HPDE6-E6E7 (cell line): ENCODE measurements around the gene LDAH.
A peak's percentile ranks its signal among the peaks of the same experiment; 100 is the strongest.
"Not testable (repeated sequence)": the region's sequence is repeated elsewhere in the genome, so short reads cannot be mapped to it uniquely, and the experiment has no call there.

Experiments used
- DNase-seq: peaks from one replicate; pipeline ENCODE4 v3.0.0; 2011; ENCODE audit warnings: missing footprints; ENCODE audit errors: extremely low spot score

The LDAH gene

GRCh38 chr2:20822535-20823490 is at the start of gene LDAH:
LDAH (minus strand) TSS chr2:20823101; CDS start chr2:20801463, 21,638 bp downstream.
- peak; percentile 71 for DNase-seq

- DNase-seq, result no peak
Observed at GRCh38 chr2:20868377-20868776, 45.5 kb upstream of the LDAH start.

GRCh38 chr2:20862850-20863249 is 39.9 kb upstream of the LDAH start:
- DNase-seq, result no peak

- DNase-seq, result no peak
Observed at GRCh38 chr2:20855456-20855855, 32.6 kb upstream of the LDAH start.

GRCh38 chr2:20852670-20853069 is 29.8 kb upstream of the LDAH start:
- DNase-seq, result no peak

GRCh38 chr2:20852139-20852538 is 29.2 kb upstream of the LDAH start:
- DNase-seq, result no peak

- no peak for DNase-seq
Observed at GRCh38 chr2:20844246-20844645, 21.3 kb upstream of the LDAH start.

- no peak for DNase-seq
Observed at GRCh38 chr2:20839052-20839451, 16.2 kb upstream of the LDAH start.

- DNase-seq, result no peak
Observed at GRCh38 chr2:20838016-20838415, 15.1 kb upstream of the LDAH start.

- no peak for DNase-seq
Observed at GRCh38 chr2:20836521-20836920, 13.6 kb upstream of the LDAH start.

GRCh38 chr2:20834331-20834730 is 11.4 kb upstream of the LDAH start:
- no peak for DNase-seq

- DNase-seq, result no peak
Observed at GRCh38 chr2:20832606-20833005, 9.7 kb upstream of the LDAH start.

GRCh38 chr2:20829861-20830260 is 7.0 kb upstream of the LDAH start:
- DNase-seq, result no peak

GRCh38 chr2:20823917-20824316 is 1.0 kb upstream of the LDAH start:
- DNase-seq, result no peak

- DNase-seq, result no peak
Observed at GRCh38 chr2:20818820-20819219, 4.1 kb downstream of the LDAH start.

GRCh38 chr2:20815216-20815615 is 7.7 kb downstream of the LDAH start:
- no peak for DNase-seq

GRCh38 chr2:20812779-20813178 is 10.1 kb downstream of the LDAH start:
- DNase-seq, result no peak

GRCh38 chr2:20806286-20806685 is 16.6 kb downstream of the LDAH start:
- no peak for DNase-seq

GRCh38 chr2:20803974-20804373 is 18.9 kb downstream of the LDAH start:
- no peak for DNase-seq

GRCh38 chr2:20803226-20803682 is 19.6 kb downstream of the LDAH start:
- DNase-seq, result no peak

GRCh38 chr2:20797096-20797495 is 25.8 kb downstream of the LDAH start:
- DNase-seq, result no peak

- peak; percentile 16 for DNase-seq
Observed at GRCh38 chr2:20796374-20796791, 26.5 kb downstream of the LDAH start.

GRCh38 chr2:20793944-20794343 is 29.0 kb downstream of the LDAH start:
- DNase-seq, result not testable (repeated sequence)
